ENCODE results near the gene C12orf60.

C12orf60 gene

DNA sequence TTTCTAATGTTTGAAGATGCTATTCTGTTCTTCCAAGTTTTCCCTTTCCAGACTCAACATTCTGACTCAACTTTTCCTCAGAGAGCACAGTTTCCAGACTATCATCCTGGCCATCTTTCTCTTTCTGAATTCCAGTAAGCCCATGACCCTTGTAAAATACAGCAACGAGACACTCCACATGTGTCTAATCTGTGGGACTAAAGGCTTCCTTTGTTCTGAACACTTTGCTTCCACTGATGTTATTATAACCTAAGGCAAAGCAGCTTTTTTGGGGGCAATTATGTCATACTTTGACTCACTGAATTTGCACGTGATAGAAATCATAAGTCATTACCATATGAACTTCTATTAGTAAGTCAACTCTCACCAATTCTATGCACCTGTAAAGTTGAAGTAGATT is 46.2 kb downstream of the C12orf60 start:
- Histone ChIP-seq H3K36me3 (ENCODE audit: insufficient read depth, low read length) (no peaks in the 10 kb centered on the region), H3K27me3 (ENCODE audit: insufficient read depth, low read length) (no peaks in the 10 kb centered on the region), H2AFZ (ENCODE audit: low read length, unreplicated experiment) (no peak overlapping the region), H3K79me2 (ENCODE audit: control insufficient read depth, insufficient read depth, low read length, unreplicated experiment) (no peaks in the 10 kb centered on the region), H3K4me1 (ENCODE audit: control insufficient read depth, insufficient read depth, low read length, unreplicated experiment) (peaks cover 13% of the 10 kb centered on the region), H3K4me3 (ENCODE audit: low read depth, low read length) (no peak overlapping the region), H3K27ac (ENCODE audit: low read depth, low read length) (no peak overlapping the region)

DNA sequence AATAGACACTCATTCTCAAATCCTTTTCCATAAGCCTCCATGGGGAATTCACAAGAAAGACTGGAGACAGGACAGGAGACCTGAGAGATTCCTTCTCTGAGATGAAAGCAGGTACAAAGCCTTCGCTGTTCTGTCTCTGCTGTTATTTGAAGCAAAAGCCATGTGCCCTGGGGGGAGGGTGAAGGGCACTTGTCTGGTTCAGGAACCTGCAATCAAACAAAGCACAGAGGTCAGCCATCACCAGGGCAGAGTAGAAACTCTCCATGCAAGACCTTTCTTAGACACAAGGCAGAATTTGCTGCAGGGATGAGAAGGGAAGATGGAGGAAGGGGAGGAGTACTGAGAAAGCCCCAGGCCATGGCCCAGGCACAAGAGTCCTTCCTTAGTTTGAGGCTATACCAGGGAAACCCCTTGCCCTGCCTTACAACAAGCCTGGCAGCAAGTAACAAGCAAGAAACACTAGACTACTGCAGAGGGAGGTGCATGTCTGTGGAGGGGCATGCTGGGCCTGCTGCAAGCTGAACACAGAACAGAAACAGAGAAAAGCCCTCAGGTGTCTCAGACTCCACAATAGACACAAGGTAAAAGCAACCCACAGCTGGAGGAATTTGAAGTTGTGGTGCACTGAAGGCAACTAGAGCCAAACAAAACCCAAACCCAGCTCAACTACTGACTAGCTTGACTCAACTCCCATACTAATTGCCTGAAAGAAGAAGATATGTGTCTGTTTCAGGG is 47.6 kb downstream of the C12orf60 start:
- Histone ChIP-seq H3K79me2 (ENCODE audit: control insufficient read depth, insufficient read depth, low read length, unreplicated experiment) (no peaks in the 10 kb centered on the region), H2AFZ (ENCODE audit: low read length, unreplicated experiment) (no peak overlapping the region), H3K36me3 (ENCODE audit: insufficient read depth, low read length) (no peaks in the 10 kb centered on the region), H3K4me3 (ENCODE audit: low read depth, low read length) (no peak overlapping the region), H3K4me1 (ENCODE audit: control insufficient read depth, insufficient read depth, low read length, unreplicated experiment) (peaks cover 16% of the 10 kb centered on the region), H3K27me3 (ENCODE audit: insufficient read depth, low read length) (no peaks in the 10 kb centered on the region), H3K27ac (ENCODE audit: low read depth, low read length) (no peak overlapping the region)

DNA sequence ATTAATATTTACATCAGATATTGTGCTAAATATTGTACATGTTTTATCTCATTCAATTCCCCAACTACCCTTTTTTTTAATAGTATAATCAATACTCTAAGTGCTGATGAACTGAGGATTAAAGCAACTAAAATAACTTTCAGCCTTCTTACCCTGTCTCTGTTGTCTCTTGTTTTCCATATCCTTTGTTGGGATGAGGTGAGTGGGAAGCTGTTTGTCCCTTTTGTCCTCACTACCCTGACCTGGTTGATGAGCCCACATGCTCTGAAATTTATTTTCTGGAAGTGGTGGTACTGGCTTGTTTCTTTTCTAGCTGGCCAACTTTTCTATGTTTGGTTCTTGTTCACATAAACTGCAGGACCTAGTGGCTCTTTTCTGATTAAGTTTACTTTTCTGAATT is 49.4 kb downstream of the C12orf60 start:
- no peak overlapping the region for H3K27ac ChIP-seq (ENCODE audit: low read depth, low read length)
- peaks cover 12% of the 10 kb centered on the region for H3K4me1 ChIP-seq (ENCODE audit: control insufficient read depth, insufficient read depth, low read length, unreplicated experiment)
- H3K4me3 ChIP-seq (ENCODE audit: low read depth, low read length) = no peak overlapping the region

DNA sequence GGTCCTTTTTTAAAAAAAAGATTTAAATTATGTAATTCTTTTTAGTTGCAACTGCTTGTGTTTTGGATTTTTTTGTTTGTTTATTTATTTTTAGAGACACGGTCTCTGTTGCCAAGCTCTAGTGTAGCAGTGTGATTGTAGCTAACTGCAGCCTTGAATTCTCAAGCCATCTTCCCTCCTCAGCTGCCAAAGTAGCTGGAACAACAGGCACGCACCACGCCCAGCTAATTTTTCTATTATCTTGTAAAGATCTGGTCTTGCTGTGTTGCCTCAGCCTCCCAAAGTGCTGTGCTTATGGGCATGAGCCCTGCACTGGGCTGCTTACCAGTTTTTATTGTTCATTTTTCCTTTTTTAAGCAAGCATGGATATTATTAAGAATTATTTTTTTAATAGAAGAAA is 50.5 kb downstream of the C12orf60 start:
- Histone ChIP-seq H3K4me1 (ENCODE audit: control insufficient read depth, insufficient read depth, low read length, unreplicated experiment) (peaks cover 12% of the 10 kb centered on the region), H2AFZ (ENCODE audit: low read length, unreplicated experiment) (no peak overlapping the region), H3K4me3 (ENCODE audit: low read depth, low read length) (no peak overlapping the region), H3K79me2 (ENCODE audit: control insufficient read depth, insufficient read depth, low read length, unreplicated experiment) (no peaks in the 10 kb centered on the region), H3K36me3 (ENCODE audit: insufficient read depth, low read length) (no peaks in the 10 kb centered on the region), H3K27ac (ENCODE audit: low read depth, low read length) (no peak overlapping the region), H3K27me3 (ENCODE audit: insufficient read depth, low read length) (no peaks in the 10 kb centered on the region)

More for the DNA sequence above, 49.4 kb downstream of the C12orf60 start:
- no peaks in the 10 kb centered on the region for H3K79me2 ChIP-seq (ENCODE audit: control insufficient read depth, insufficient read depth, low read length, unreplicated experiment)
- H2AFZ ChIP-seq (ENCODE audit: low read length, unreplicated experiment) = no peak overlapping the region
- H3K36me3 ChIP-seq (ENCODE audit: insufficient read depth, low read length) = no peaks in the 10 kb centered on the region
- H3K27me3 ChIP-seq (ENCODE audit: insufficient read depth, low read length) = no peaks in the 10 kb centered on the region

DNA sequence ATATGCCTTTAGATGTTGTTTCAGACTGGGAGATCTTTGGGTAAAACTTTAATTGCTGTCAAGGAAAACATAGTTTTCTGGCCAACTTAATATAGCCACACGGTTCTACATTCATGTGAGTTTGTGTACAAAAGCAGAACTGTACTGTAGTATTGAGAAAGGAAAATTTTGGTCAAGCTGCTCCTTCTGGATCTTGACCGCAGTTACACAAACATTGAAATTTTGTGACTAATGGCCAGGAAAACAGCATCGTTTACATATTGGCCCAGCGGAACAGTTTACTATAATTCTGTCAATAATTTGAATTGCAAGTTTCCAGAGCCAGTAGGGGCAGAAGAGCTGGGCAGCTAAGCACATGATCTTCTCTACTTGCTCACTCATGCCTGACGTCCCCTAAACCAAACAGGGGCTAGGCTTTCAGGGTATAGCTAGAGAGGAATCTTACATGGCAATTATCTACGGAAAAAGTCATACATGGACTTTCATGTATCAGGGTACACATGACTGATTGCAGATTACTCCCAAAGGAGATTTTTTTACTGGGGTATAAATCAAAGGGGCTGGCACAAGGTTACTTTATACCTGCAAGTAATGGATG is 51.2 kb downstream of the C12orf60 start:
- Histone ChIP-seq H3K4me1 (ENCODE audit: control insufficient read depth, insufficient read depth, low read length, unreplicated experiment) (peaks cover 10% of the 10 kb centered on the region), H2AFZ (ENCODE audit: low read length, unreplicated experiment) (no peak overlapping the region), H3K36me3 (ENCODE audit: insufficient read depth, low read length) (no peaks in the 10 kb centered on the region), H3K27me3 (ENCODE audit: insufficient read depth, low read length) (no peaks in the 10 kb centered on the region), H3K27ac (ENCODE audit: low read depth, low read length) (no peak overlapping the region), H3K79me2 (ENCODE audit: control insufficient read depth, insufficient read depth, low read length, unreplicated experiment) (no peaks in the 10 kb centered on the region), H3K4me3 (ENCODE audit: low read depth, low read length) (no peak overlapping the region)

DNA sequence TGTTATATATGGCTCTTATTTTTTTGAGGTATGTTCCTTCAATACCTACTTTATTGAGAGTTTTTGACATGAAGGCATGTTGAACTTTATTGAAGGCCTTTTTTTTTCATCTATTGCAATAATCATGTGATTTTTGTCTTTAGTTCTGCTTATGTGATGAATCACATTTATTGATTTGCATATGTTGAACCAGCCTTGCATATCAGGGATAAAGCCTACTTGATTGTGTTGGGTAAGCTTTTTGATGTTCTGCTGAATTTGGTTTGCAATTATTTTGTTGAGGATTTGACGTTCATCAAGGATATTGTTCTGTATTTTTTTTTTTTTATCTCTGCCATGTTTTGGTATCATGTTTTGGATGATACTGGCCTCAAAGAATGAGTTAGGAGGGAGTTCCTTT is 55.0 kb downstream of the C12orf60 start:
- H3K4me1 ChIP-seq (ENCODE audit: control insufficient read depth, insufficient read depth, low read length, unreplicated experiment) = peaks cover 9% of the 10 kb centered on the region
- no peaks in the 10 kb centered on the region for H3K79me2 ChIP-seq (ENCODE audit: control insufficient read depth, insufficient read depth, low read length, unreplicated experiment)
- H3K27me3 ChIP-seq (ENCODE audit: insufficient read depth, low read length) = no peaks in the 10 kb centered on the region
- H3K27ac ChIP-seq (ENCODE audit: low read depth, low read length) = no peak overlapping the region
- H3K4me3 ChIP-seq (ENCODE audit: low read depth, low read length) = no peak overlapping the region
- H3K36me3 ChIP-seq (ENCODE audit: insufficient read depth, low read length) = no peaks in the 10 kb centered on the region
- H2AFZ ChIP-seq (ENCODE audit: low read length, unreplicated experiment) = no peak overlapping the region

DNA sequence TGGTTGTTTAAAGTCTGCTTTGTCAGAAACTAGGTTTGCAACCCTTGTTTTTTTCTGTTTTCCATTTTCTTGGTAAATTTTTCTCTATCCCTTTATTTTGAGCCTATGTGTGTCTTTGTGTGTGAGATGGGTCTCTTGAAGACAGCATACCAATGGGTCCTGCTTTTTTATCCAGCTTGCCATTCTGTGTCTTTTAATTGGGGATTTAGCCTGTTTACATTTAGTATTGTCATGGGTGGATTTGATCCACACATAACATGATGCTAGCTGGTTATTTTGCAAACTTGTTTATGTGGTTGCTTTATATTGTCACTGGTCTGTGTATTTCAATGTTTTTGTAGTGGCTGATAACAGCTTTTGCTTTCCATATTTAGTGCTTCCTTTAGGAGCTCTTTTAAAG is 57.0 kb downstream of the C12orf60 start:
- H2AFZ ChIP-seq (ENCODE audit: low read length, unreplicated experiment) = no peak overlapping the region
- H3K4me1 ChIP-seq (ENCODE audit: control insufficient read depth, insufficient read depth, low read length, unreplicated experiment) = no peaks in the 10 kb centered on the region
- no peak overlapping the region for H3K4me3 ChIP-seq (ENCODE audit: low read depth, low read length)
- no peaks in the 10 kb centered on the region for H3K27me3 ChIP-seq (ENCODE audit: insufficient read depth, low read length)
- H3K27ac ChIP-seq (ENCODE audit: low read depth, low read length) = no peak overlapping the region
- H3K79me2 ChIP-seq (ENCODE audit: control insufficient read depth, insufficient read depth, low read length, unreplicated experiment) = no peaks in the 10 kb centered on the region
- H3K36me3 ChIP-seq (ENCODE audit: insufficient read depth, low read length) = no peaks in the 10 kb centered on the region

DNA sequence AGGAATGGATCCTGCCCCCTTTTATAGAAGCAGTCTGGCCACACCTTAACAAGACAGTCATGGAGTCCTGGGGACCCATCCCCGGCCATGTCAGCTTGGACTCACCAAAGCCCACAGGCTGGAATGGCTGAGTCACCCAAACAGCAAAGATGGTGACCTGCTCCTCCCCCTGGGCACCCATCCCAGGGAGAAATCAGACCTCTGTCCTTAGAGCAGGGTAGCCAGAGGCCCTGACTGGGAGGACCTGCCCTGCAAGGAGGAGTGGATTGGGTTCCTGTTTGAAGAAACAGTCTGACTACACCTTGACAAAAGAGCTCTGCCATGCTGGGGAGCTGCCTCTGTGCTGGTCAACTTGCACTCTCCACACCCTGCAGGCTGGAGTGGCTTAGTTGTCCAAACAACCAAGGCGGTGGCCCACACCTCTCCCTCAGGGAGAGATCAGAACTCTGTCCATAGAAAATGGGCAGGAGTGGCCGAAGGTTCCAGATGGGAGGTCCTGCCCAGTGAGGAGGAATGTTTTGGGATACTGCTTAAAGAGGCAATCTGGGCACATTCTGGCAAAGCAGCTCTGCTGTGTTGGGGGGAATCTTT is 65.5 kb downstream of the C12orf60 start:
- Histone ChIP-seq H3K4me3 (ENCODE audit: low read depth, low read length) (no peak overlapping the region), H3K79me2 (ENCODE audit: control insufficient read depth, insufficient read depth, low read length, unreplicated experiment) (no peaks in the 10 kb centered on the region), H3K36me3 (ENCODE audit: insufficient read depth, low read length) (no peaks in the 10 kb centered on the region), H3K27ac (ENCODE audit: low read depth, low read length) (no peak overlapping the region), H2AFZ (ENCODE audit: low read length, unreplicated experiment) (no peak overlapping the region), H3K27me3 (ENCODE audit: insufficient read depth, low read length) (no peaks in the 10 kb centered on the region), H3K4me1 (ENCODE audit: control insufficient read depth, insufficient read depth, low read length, unreplicated experiment) (no peaks in the 10 kb centered on the region)

DNA sequence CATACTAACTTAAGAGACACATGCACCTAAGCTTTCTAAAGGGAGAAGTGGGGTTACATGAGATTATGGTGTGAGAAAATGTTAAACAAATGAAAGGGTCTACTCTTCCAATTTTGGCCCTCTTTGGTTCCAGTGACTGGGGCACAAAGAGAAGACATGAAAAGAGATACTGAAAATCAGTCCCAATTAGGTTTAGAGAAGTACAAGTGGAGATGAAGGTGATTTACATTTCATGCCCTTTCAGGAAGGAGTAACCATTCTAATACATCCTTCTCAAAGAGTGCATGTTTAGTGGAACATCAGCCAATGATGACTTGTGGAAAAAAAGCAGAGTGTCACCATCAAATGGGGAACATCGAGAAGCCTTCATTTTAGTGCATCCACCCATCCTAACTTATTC is 67.8 kb downstream of the C12orf60 start:
- Histone ChIP-seq H3K4me1 (ENCODE audit: control insufficient read depth, insufficient read depth, low read length, unreplicated experiment) (no peaks in the 10 kb centered on the region), H2AFZ (ENCODE audit: low read length, unreplicated experiment) (no peak overlapping the region), H3K36me3 (ENCODE audit: insufficient read depth, low read length) (no peaks in the 10 kb centered on the region), H3K27ac (ENCODE audit: low read depth, low read length) (no peak overlapping the region), H3K4me3 (ENCODE audit: low read depth, low read length) (no peak overlapping the region), H3K79me2 (ENCODE audit: control insufficient read depth, insufficient read depth, low read length, unreplicated experiment) (no peaks in the 10 kb centered on the region), H3K27me3 (ENCODE audit: insufficient read depth, low read length) (no peaks in the 10 kb centered on the region)

DNA sequence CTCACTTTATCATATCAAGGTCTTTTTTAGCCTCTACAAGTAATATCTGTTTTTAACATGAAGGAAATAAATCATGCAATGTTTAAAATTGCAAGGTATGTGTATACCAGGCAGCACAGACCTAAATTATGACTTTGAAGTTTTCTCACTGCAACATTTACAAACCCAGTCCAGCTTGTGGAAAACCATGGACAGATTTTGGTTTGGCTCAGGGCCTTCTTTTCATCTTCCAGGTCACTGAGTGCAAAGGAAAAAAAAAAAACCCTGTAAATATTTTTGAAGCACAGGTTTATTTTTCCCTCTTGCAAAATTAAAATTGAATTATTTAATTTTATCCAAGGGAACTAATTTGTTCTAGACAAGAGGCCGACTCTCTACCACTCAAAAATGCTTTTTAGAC is 68.4 kb downstream of the C12orf60 start:
- H3K4me1 ChIP-seq (ENCODE audit: control insufficient read depth, insufficient read depth, low read length, unreplicated experiment) = no peaks in the 10 kb centered on the region
- no peak overlapping the region for H3K27ac ChIP-seq (ENCODE audit: low read depth, low read length)
- no peaks in the 10 kb centered on the region for H3K79me2 ChIP-seq (ENCODE audit: control insufficient read depth, insufficient read depth, low read length, unreplicated experiment)
- H3K36me3 ChIP-seq (ENCODE audit: insufficient read depth, low read length) = no peaks in the 10 kb centered on the region
- no peak overlapping the region for H3K4me3 ChIP-seq (ENCODE audit: low read depth, low read length)
- H3K27me3 ChIP-seq (ENCODE audit: insufficient read depth, low read length) = no peaks in the 10 kb centered on the region
- H2AFZ ChIP-seq (ENCODE audit: low read length, unreplicated experiment) = no peak overlapping the region

Data from ACC112 (cell line).